SK-N-SH (cell line): ENCODE data around the gene MYO9B. TPM values are rescaled to one million over a fixed set of nuclear protein-coding genes. Genes with fewer than 3 reads are reported as not detected.

Experiments
- CTCF ChIA-PET: fragments of 300-600, 350-600 bp; formaldehyde crosslinking; extraction: SDS; loops from one replicate; lab custom pipeline; 2021; lab: Yijun Ruan, JAX
- POLR2A ChIA-PET: fragments of 350-600 bp; sonication (Branson Sonifier 250); formaldehyde crosslinking; extraction: SDS; loops from one replicate; lab custom pipeline; 2020; ENCODE audit warnings: antibody characterized with exemption, inconsistent platforms; lab: Yijun Ruan, JAX
- DNase-seq: peaks from one replicate; pipeline ENCODE4 v3.0.0; 2012
- H2AFZ ChIP-seq: fragments of 200-600 bp; sonication (generic); 2 replicates; pipeline ENCODE4 v1.8.1; 2016; ENCODE audit warnings: antibody characterized with exemption, mild to moderate bottlenecking, low read depth
- H3F3A ChIP-seq: fragments of 200-600 bp; sonication (generic); replicated peaks from 2 replicates; pipeline ENCODE3; 2016; ENCODE audit warnings: antibody characterized with exemption, mild to moderate bottlenecking; ENCODE audit not compliant: insufficient read depth
- H3K27ac ChIP-seq, 2 experiments: fragments of 200-500 bp in 1 of 2; fragments of 200-600 bp in 1 of 2; sonication (Bioruptor generic) in 1 of 2; sonication (generic), shearing (Covaris generic) in 1 of 2; 2 replicates each; pipeline versions ENCODE4 v1.5.1 to v1.6.1; 2014 to 2016; ENCODE audit warnings: low read depth in 2 of 2, inconsistent platforms in 1 of 2, low read length in 1 of 2, mild to moderate bottlenecking in 1 of 2, mixed read lengths in 1 of 2
- H3K27me3 ChIP-seq: fragments of 200-600 bp; sonication (generic), shearing (Covaris generic); 2 replicates; pipeline ENCODE4 v1.6.1; 2016; ENCODE audit warnings: mixed run types; ENCODE audit not compliant: insufficient read depth
- H3K36me3 ChIP-seq, 2 experiments: fragments of 200-500 bp in 1 of 2; fragments of 200-600 bp in 1 of 2; sonication (Bioruptor generic) in 1 of 2; sonication (generic) in 1 of 2; replicated peaks in 1 of 2; 2 replicates each; pipeline versions ENCODE3 to v1.5.1; 2014 to 2016; ENCODE audit warnings: low read length in 1 of 2, mild to moderate bottlenecking in 1 of 2; ENCODE audit not compliant: insufficient read depth in 2 of 2, control insufficient read depth in 1 of 2
- H3K4me1 ChIP-seq, 2 experiments: fragments of 200-500 bp in 1 of 2; fragments of 200-600 bp in 1 of 2; sonication (Bioruptor generic) in 1 of 2; sonication (generic), shearing (Covaris generic) in 1 of 2; 2 replicates each; pipeline versions ENCODE4 v1.5.1 to v1.6.1; 2014 to 2016; ENCODE audit warnings: low read depth in 1 of 2, low read length in 1 of 2, mixed run types in 1 of 2; ENCODE audit not compliant: insufficient read depth in 2 of 2, control insufficient read depth in 1 of 2
- H3K4me2 ChIP-seq: fragments of 200-600 bp; sonication (generic), shearing (Covaris generic); 2 replicates; pipeline ENCODE4 v1.6.1; 2017; ENCODE audit warnings: mixed run types
- H3K4me3 ChIP-seq, 2 experiments: fragments of 200-500 bp in 1 of 2; fragments of 200-600 bp in 1 of 2; sonication (Bioruptor generic) in 1 of 2; sonication (generic), shearing (Covaris generic) in 1 of 2; 2 replicates each; pipeline versions ENCODE4 v1.5.1 to v1.8.1; 2014 to 2016; ENCODE audit warnings: low read depth in 2 of 2, inconsistent platforms in 1 of 2, low read length in 1 of 2, mild to moderate bottlenecking in 1 of 2, mixed read lengths in 1 of 2, moderate library complexity in 1 of 2
- H3K79me2 ChIP-seq: fragments of 200-600 bp; sonication (generic); 2 replicates; pipeline ENCODE4 v1.8.1; 2017; ENCODE audit warnings: mild to moderate bottlenecking; ENCODE audit not compliant: insufficient read depth
- H3K9ac ChIP-seq: fragments of 200-600 bp; sonication (generic); 2 replicates; pipeline ENCODE4 v1.6.1; 2017; ENCODE audit warnings: mixed run types
- H3K9me2 ChIP-seq: fragments of 200-600 bp; sonication (generic); 2 replicates; pipeline ENCODE4 v1.6.1; 2017; ENCODE audit warnings: mixed run types
- H3K9me3 ChIP-seq: fragments of 200-600 bp; sonication (generic); 2 replicates; pipeline ENCODE4 v1.6.1; 2017; ENCODE audit warnings: mixed run types, mild to moderate bottlenecking, moderate library complexity
- H4K20me1 ChIP-seq: fragments of 200-600 bp; sonication (generic); 2 replicates; pipeline ENCODE4 v1.6.1; 2017; ENCODE audit warnings: mild to moderate bottlenecking, mixed run types; ENCODE audit not compliant: insufficient read depth
- CHD2 ChIP-seq: fragments of 150-350 bp; IDR thresholded peaks from 2 replicates; pipeline ENCODE4 v1.6.1; 2018; ENCODE audit warnings: low read length; ENCODE audit not compliant: partially characterized antibody
- CTCF ChIP-seq: fragments of 200-600 bp; sonication (generic); IDR thresholded peaks from 2 replicates; pipeline ENCODE4 v1.6.1; 2017; ENCODE audit warnings: antibody characterized with exemption, mild to moderate bottlenecking, moderate library complexity
- ELF1 ChIP-seq: IDR thresholded peaks from 2 replicates; pipeline ENCODE4 v1.4.0; 2012
- EP300 ChIP-seq, 2 experiments: IDR thresholded peaks; 2 replicates each; pipeline versions ENCODE4 v1.4.0 to v1.6.1; 2012; ENCODE audit warnings: borderline replicate concordance in 1 of 2, low read depth in 1 of 2, low read length in 1 of 2
- GABPA ChIP-seq: IDR thresholded peaks from 2 replicates; pipeline ENCODE4 v1.4.0; 2012; ENCODE audit warnings: low read depth, mild to moderate bottlenecking
- GATA2 ChIP-seq: sonication (generic); formaldehyde crosslinking; IDR thresholded peaks from 2 replicates; pipeline ENCODE4 v1.5.0; 2020; ENCODE audit warnings: mild to moderate bottlenecking, missing genetic modification reagents
- MEF2A ChIP-seq: IDR thresholded peaks from 2 replicates; pipeline ENCODE4 v1.4.0; 2012; ENCODE audit warnings: low read depth, borderline replicate concordance
- MXI1 ChIP-seq: IDR thresholded peaks from 2 replicates; pipeline ENCODE4 v1.6.1; 2012; ENCODE audit warnings: mild to moderate bottlenecking, low read depth, low read length, improper control_type of control experiment
- NFIC ChIP-seq: IDR thresholded peaks from 2 replicates; pipeline ENCODE4 v1.4.0; 2012; ENCODE audit warnings: borderline replicate concordance
- RAD21 ChIP-seq: IDR thresholded peaks from 2 replicates; pipeline ENCODE4 v1.6.1; 2012; ENCODE audit warnings: mild to moderate bottlenecking, low read length
- RCOR1 ChIP-seq: fragments of 150-350 bp; IDR thresholded peaks from 2 replicates; pipeline ENCODE4 v1.6.1; 2017; ENCODE audit warnings: antibody characterized with exemption, low read length
- RFX5 ChIP-seq: IDR thresholded peaks from 2 replicates; pipeline ENCODE4 v1.6.1; 2012; ENCODE audit warnings: mild to moderate bottlenecking, improper control_type of control experiment, low read length
- RXRA ChIP-seq: IDR thresholded peaks from 2 replicates; pipeline ENCODE4 v1.4.0; 2012; ENCODE audit warnings: low read depth, mild to moderate bottlenecking, borderline replicate concordance
- SIN3A ChIP-seq: IDR thresholded peaks from 2 replicates; pipeline ENCODE4 v1.6.1; 2012; ENCODE audit warnings: low read depth, mild to moderate bottlenecking, low read length, moderate library complexity, borderline replicate concordance
- USF2 ChIP-seq: fragments of 150-350 bp; IDR thresholded peaks from 2 replicates; pipeline ENCODE4 v1.6.1; 2017; ENCODE audit warnings: antibody characterized with exemption, low read length, low read depth, borderline replicate concordance
- YY1 ChIP-seq: IDR thresholded peaks from 2 replicates; pipeline ENCODE4 v1.4.0; 2012; ENCODE audit warnings: low read depth, mild to moderate bottlenecking
- ZBTB33 ChIP-seq: IDR thresholded peaks from 2 replicates; pipeline ENCODE4 v1.4.0; 2012; ENCODE audit warnings: low read depth, borderline replicate concordance
- whole genome bisulfite sequencing: methylation state at CpG from one replicate; pipeline ENCODE4 v1.1.6; 2017; ENCODE audit warnings: low lambda C conversion rate; 5-methylcytosine and 5-hydroxymethylcytosine counted together
- polyA plus RNA-seq, 3 experiments: library from polyadenylated mRNA; depleted of rRNA; stranded (reverse); fragments of >200 nt; gene quantifications; 2 replicates each; pipeline ENCODE4 v1.2.3, GENCODE V29; 2012

MYO9B gene
- polyA plus RNA-seq, 1 of the 3 experiments (the other 2 are of a cell fraction), result 37.6 TPM

DNA sequence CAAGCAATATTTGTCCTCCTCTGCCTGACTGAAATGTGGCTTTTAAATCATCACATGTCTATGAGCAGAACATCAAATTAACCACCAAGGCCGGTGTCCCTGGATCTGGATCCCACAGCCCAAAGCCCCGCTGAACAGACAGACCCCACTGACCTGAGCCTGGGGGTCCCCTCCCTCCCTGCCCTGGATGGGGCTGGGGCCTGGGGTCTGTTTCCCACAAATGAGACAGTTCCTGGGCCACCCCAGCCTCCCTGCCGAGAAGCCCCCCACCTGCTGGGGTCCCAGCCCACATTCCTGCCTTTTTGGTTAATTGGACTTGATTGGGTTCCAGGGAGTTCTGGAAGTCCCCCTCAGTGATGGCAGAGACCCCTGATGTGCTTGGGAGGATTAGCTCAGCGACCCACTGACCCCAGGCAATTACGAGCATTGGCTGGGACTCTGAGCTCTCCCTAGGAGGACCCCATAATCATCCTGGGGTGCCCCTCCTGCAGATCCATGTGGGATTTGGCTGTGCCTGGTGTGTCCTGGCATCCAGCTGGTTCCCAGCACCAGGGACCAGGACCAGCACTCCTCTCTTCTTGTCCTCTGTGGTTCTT lies 29.6 kb upstream of the MYO9B start:
- H3K9me2 ChIP-seq, result no peaks in the 10 kb centered on the region
- no peak overlapping the region for H2AFZ ChIP-seq
- no peak overlapping the region for H3K27ac ChIP-seq
- H4K20me1 ChIP-seq, result no peaks in the 10 kb centered on the region
- no peak overlapping the region for H3K9ac ChIP-seq
- no peak overlapping the region for H3K4me3 ChIP-seq
- no peaks in the 10 kb centered on the region; the same call in 1 of the 2 replicates for H3K27me3 ChIP-seq
- peaks cover 2 to 3% of the 10 kb centered on the region in 2 experiments for H3K36me3 ChIP-seq
- H3K79me2 ChIP-seq, result no peaks in the 10 kb centered on the region
- CTCF ChIA-PET, result no interaction called here
- H3F3A ChIP-seq, result no peaks in the 10 kb centered on the region
- H3K4me2 ChIP-seq, result no peak overlapping the region
- TF ChIP-seq NFIC (no peak), RCOR1 (no peak), MEF2A (no peak), GATA2 (CRISPR knock-in tag) (no peak), GABPA (no peak), YY1 (no peak), ELF1 (no peak), MXI1 (no peak), CTCF (no peak), SIN3A (no peak), USF2 (no peak), ZBTB33 (no peak), RFX5 (no peak), RAD21 (no peak), CHD2 (no peak), EP300 (IDR thresholded peaks at IDR 0.05; ENCODE audit: borderline replicate concordance in 1 of 2, low read depth in 1 of 2, low read length in 1 of 2) (no peak), RXRA (no peak)
- H3K9me3 ChIP-seq, result no peaks in the 10 kb centered on the region
- WGBS, result 76% methylated on average over 3 of the region's 5 CpGs
- no peak for DNase-seq
- POLR2A ChIA-PET, result no interaction called here
- no peaks in the 10 kb centered on the region; a peak in 1 of 4 replicates for H3K4me1 ChIP-seq
